ENCODE measurements around the gene MSLN.
A peak's percentile ranks its signal among the peaks of the same experiment; 100 is the strongest.

The MSLN gene

GRCh38 chr16:794853-795466, 34.4 kb downstream of the MSLN start:
- no peak for DNase-seq

- DNase-seq = no peak
These were observed 35.2 kb downstream of the MSLN start for GRCh38 chr16:795580-796229.

- DNase-seq = no peak
These were observed 36.0 kb downstream of the MSLN start for GRCh38 chr16:796296-797119.

- DNase-seq = no peak
These were observed 36.5 kb downstream of the MSLN start for GRCh38 chr16:797120-797420.

- no peak for DNase-seq
These were observed 37.2 kb downstream of the MSLN start for GRCh38 chr16:797686-798085.

GRCh38 chr16:798666-799065, 38.1 kb downstream of the MSLN start:
- no peak for DNase-seq

- no peak for DNase-seq
These were observed 38.8 kb downstream of the MSLN start for GRCh38 chr16:799111-799947.

GRCh38 chr16:799948-800833, 39.7 kb downstream of the MSLN start, which contains the start of gene GNG13:
GNG13 (minus strand) TSS chr16:800734; CDS start chr16:799077, 1,657 bp downstream.
- DNase-seq = no peak

- no peak for DNase-seq
These were observed 40.4 kb downstream of the MSLN start for GRCh38 chr16:800834-801511.

- DNase-seq = no peak
These were observed 41.2 kb downstream of the MSLN start for GRCh38 chr16:801584-802363.

- no peak for DNase-seq
These were observed 41.9 kb downstream of the MSLN start for GRCh38 chr16:802461-802860.

- no peak for DNase-seq
These were observed 42.6 kb downstream of the MSLN start for GRCh38 chr16:802914-803753.

GRCh38 chr16:803754-804080, 43.2 kb downstream of the MSLN start:
- no peak for DNase-seq

- DNase-seq = no peak
These were observed 43.9 kb downstream of the MSLN start for GRCh38 chr16:804193-805048.

- DNase-seq = no peak
These were observed 44.9 kb downstream of the MSLN start for GRCh38 chr16:805474-805873.

- peak; percentile 82 for DNase-seq
These were observed 47.0 kb downstream of the MSLN start for GRCh38 chr16:807347-808084.

GRCh38 chr16:808085-808386, 47.5 kb downstream of the MSLN start:
- no peak for DNase-seq

GRCh38 chr16:813204-813915, 52.8 kb downstream of the MSLN start:
- peak; percentile 67 for DNase-seq

Measured in activated T-cell treated with anti-CD3 and anti-CD28 coated beads, Interleukin-2, amount 50 U/mL, for 1 hour (primary cell).